ENCODE results near the gene SERP2. TPM values are rescaled to one million over a fixed set of nuclear protein-coding genes. Genes with fewer than 3 reads are reported as not detected.

SERP2 gene
- polyA plus RNA-seq, 1 donor from 2014 or later, result 15.4 TPM

DNA sequence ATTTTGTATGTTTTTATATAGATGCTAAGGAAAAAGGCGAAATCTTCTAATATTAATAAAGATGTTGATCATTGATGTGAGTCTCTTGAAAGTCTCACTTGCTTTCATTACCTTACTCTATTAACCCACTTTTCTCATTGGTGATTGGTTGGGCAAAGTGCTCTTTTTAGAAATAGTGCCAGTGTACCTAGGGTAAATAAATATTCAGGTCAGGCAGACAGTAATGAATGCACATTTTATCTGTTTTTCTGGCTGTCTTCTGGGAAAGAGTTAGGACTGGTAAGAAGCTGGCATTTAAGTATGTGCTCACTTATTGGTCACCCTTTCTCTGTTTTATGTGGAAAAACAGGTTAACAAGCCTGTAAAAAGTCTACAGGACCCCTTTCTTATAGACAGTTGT is 11.2 kb downstream of the SERP2 start:
- Histone ChIP-seq H3K36me3 (ENCODE audit: insufficient read depth, low read length) (no peaks in the 10 kb centered on the region), H3K9me2 (ENCODE audit: insufficient read depth, low read length) (no peaks in the 10 kb centered on the region), H4K20me1 (ENCODE audit: insufficient read depth) (no peaks in the 10 kb centered on the region), H3F3A (ENCODE audit: insufficient read depth, low read length, poor library complexity, severe bottlenecking) (no peaks in the 10 kb centered on the region), H3K4me2 (ENCODE audit: low read length) (no peak overlapping the region), H3K4me3 (ENCODE audit: low read length) (no peak overlapping the region), H2AFZ (ENCODE audit: low read depth, low read length) (no peak overlapping the region), H3K79me2 (replicated peaks; ENCODE audit: insufficient read depth, low read length) (no peaks in the 10 kb centered on the region), H3K27me3 (ENCODE audit: insufficient read depth, low read depth, low read length) (no peaks in the 10 kb centered on the region), H3K9ac (ENCODE audit: low read length) (no peak overlapping the region), H3K27ac (ENCODE audit: low read length) (no peak overlapping the region), H3K9me3 (ENCODE audit: low read length) (no peaks in the 10 kb centered on the region)
- TF ChIP-seq TAF1 (IDR thresholded peaks at IDR 0.05; ENCODE audit: low read depth), result no peak
- TF ChIP-seq EP300 (conservative IDR thresholded peaks at IDR 0.05; ENCODE audit: poor library complexity, severe bottlenecking), result no peak
- TF ChIP-seq, protein P1, sequence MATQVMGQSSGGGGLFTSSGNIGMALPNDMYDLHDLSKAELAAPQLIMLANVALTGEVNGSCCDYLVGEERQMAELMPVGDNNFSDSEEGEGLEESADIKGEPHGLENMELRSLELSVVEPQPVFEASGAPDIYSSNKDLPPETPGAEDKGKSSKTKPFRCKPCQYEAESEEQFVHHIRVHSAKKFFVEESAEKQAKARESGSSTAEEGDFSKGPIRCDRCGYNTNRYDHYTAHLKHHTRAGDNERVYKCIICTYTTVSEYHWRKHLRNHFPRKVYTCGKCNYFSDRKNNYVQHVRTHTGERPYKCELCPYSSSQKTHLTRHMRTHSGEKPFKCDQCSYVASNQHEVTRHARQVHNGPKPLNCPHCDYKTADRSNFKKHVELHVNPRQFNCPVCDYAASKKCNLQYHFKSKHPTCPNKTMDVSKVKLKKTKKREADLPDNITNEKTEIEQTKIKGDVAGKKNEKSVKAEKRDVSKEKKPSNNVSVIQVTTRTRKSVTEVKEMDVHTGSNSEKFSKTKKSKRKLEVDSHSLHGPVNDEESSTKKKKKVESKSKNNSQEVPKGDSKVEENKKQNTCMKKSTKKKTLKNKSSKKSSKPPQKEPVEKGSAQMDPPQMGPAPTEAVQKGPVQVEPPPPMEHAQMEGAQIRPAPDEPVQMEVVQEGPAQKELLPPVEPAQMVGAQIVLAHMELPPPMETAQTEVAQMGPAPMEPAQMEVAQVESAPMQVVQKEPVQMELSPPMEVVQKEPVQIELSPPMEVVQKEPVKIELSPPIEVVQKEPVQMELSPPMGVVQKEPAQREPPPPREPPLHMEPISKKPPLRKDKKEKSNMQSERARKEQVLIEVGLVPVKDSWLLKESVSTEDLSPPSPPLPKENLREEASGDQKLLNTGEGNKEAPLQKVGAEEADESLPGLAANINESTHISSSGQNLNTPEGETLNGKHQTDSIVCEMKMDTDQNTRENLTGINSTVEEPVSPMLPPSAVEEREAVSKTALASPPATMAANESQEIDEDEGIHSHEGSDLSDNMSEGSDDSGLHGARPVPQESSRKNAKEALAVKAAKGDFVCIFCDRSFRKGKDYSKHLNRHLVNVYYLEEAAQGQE (IDR thresholded peaks at IDR 0.05; ENCODE audit: borderline replicate concordance), result no peak
- TF ChIP-seq MXI1 (conservative IDR thresholded peaks at IDR 0.05; ENCODE audit: poor library complexity, severe bottlenecking), result no peak
- no peak for TF ChIP-seq POLR2AphosphoS5 (IDR thresholded peaks at IDR 0.05)
- TF ChIP-seq RAD21 (conservative IDR thresholded peaks at IDR 0.05), result no peak
- TF ChIP-seq EZH2 (IDR thresholded peaks at IDR 0.05; ENCODE audit: borderline replicate concordance, insufficient read depth, low read length, poor library complexity, severe bottlenecking), result no peak
- TF ChIP-seq, protein P2, sequence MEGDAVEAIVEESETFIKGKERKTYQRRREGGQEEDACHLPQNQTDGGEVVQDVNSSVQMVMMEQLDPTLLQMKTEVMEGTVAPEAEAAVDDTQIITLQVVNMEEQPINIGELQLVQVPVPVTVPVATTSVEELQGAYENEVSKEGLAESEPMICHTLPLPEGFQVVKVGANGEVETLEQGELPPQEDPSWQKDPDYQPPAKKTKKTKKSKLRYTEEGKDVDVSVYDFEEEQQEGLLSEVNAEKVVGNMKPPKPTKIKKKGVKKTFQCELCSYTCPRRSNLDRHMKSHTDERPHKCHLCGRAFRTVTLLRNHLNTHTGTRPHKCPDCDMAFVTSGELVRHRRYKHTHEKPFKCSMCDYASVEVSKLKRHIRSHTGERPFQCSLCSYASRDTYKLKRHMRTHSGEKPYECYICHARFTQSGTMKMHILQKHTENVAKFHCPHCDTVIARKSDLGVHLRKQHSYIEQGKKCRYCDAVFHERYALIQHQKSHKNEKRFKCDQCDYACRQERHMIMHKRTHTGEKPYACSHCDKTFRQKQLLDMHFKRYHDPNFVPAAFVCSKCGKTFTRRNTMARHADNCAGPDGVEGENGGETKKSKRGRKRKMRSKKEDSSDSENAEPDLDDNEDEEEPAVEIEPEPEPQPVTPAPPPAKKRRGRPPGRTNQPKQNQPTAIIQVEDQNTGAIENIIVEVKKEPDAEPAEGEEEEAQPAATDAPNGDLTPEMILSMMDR (IDR thresholded peaks at IDR 0.05; ENCODE audit: poor library complexity, severe bottlenecking), result no peak
- no peak for TF ChIP-seq SMC3 (conservative IDR thresholded peaks at IDR 0.05; ENCODE audit: poor library complexity)

DNA sequence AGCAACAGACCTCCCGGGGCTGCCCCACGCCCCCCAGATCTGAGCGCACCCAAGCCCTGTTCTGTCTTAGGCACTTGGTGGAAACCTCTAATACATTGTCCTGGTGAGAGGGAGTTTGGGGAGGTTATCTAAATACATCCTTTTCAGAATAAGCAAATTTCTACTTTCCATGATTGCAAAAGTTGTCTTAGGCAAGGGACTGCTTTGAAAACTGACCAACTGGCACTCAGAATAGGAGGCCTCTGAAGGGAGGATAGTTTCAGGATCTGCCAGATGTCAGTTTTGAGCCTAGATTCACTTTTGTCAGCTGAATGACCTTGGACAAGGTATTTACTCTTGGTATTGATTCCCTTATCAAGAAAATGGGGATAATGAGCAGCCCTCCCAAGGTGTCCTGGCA is 11.8 kb downstream of the SERP2 start:
- H2AFZ ChIP-seq (ENCODE audit: low read depth, low read length), result no peak overlapping the region
- no peaks in the 10 kb centered on the region for H3K36me3 ChIP-seq (ENCODE audit: insufficient read depth, low read length)
- TF ChIP-seq, protein P1 (IDR thresholded peaks at IDR 0.05; ENCODE audit: borderline replicate concordance), result no peak
- TF ChIP-seq SMC3 (conservative IDR thresholded peaks at IDR 0.05; ENCODE audit: poor library complexity) (no peak), EZH2 (IDR thresholded peaks at IDR 0.05; ENCODE audit: borderline replicate concordance, insufficient read depth, low read length, poor library complexity, severe bottlenecking) (no peak), MXI1 (conservative IDR thresholded peaks at IDR 0.05; ENCODE audit: poor library complexity, severe bottlenecking) (no peak), EP300 (conservative IDR thresholded peaks at IDR 0.05; ENCODE audit: poor library complexity, severe bottlenecking) (no peak), POLR2AphosphoS5 (IDR thresholded peaks at IDR 0.05) (no peak), TAF1 (IDR thresholded peaks at IDR 0.05; ENCODE audit: low read depth) (no peak), RAD21 (conservative IDR thresholded peaks at IDR 0.05) (no peak)
- TF ChIP-seq, protein P2 (IDR thresholded peaks at IDR 0.05; ENCODE audit: poor library complexity, severe bottlenecking), result no peak
- H3F3A ChIP-seq (ENCODE audit: insufficient read depth, low read length, poor library complexity, severe bottlenecking), result no peaks in the 10 kb centered on the region
- no peaks in the 10 kb centered on the region for H3K9me2 ChIP-seq (ENCODE audit: insufficient read depth, low read length)
- no peak overlapping the region for H3K4me3 ChIP-seq (ENCODE audit: low read length)
- H3K79me2 ChIP-seq (replicated peaks; ENCODE audit: insufficient read depth, low read length), result no peaks in the 10 kb centered on the region
- H3K4me2 ChIP-seq (ENCODE audit: low read length), result no peak overlapping the region
- H3K27ac ChIP-seq (ENCODE audit: low read length), result no peak overlapping the region
- no peaks in the 10 kb centered on the region for H4K20me1 ChIP-seq (ENCODE audit: insufficient read depth)
- H3K27me3 ChIP-seq (ENCODE audit: insufficient read depth, low read depth, low read length), result no peaks in the 10 kb centered on the region
- H3K9ac ChIP-seq (ENCODE audit: low read length), result no peak overlapping the region
- H3K9me3 ChIP-seq (ENCODE audit: low read length), result no peaks in the 10 kb centered on the region

Data from neural cell (in vitro differentiated cells).